GM23248 (cell line): Measurements from ENCODE around the gene ZG16B.

Experiments
- EZH2 ChIP-seq: fragments of 200-600 bp; sonication (generic); IDR thresholded peaks from 2 replicates; pipeline ENCODE4 v1.6.1; 2018; ENCODE audit warnings: antibody characterized with exemption, mild to moderate bottlenecking; ENCODE audit not compliant: insufficient read depth, poor library complexity, severe bottlenecking
- EZH2phosphoT487 ChIP-seq: fragments of 200-600 bp; sonication (generic); IDR thresholded peaks from 2 replicates; pipeline ENCODE4 v1.6.1; 2018; ENCODE audit warnings: antibody characterized with exemption, moderate library complexity, mild to moderate bottlenecking, low read depth; ENCODE audit not compliant: insufficient read depth

- TF ChIP-seq EZH2 (no peak), EZH2phosphoT487 (no peak)
Measured at GRCh38 chr16:2810651-2811050, 19.5 kb upstream of the ZG16B start.
